Suprapubic skin (tissue), 4 donors: ENCODE data around the gene CAMK2D.

Experiments used
- POLR2A ChIP-seq, 2 donors: fragments of 450-650 bp; IDR thresholded peaks; one replicate each; pipeline ENCODE4 v1.6.1; 2017; ENCODE audit warnings: antibody characterized with exemption in 2 of 2, mild to moderate bottlenecking in 2 of 2, moderate library complexity in 2 of 2
- POLR2AphosphoS5 ChIP-seq, 3 donors: sonication (generic); formaldehyde crosslinking; IDR thresholded peaks; one replicate each; pipeline ENCODE4 v1.6.1; 2017; ENCODE audit warnings: antibody characterized with exemption in 3 of 3
- TF ChIP-seq, protein P1 (sequence below), 2 donors: fragments of 200-600 bp in 1 of 2; fragments of 450-650 bp in 1 of 2; sonication (generic) in 1 of 2; IDR thresholded peaks; one replicate each; pipeline ENCODE4 v1.5.1; 2016 to 2019; ENCODE audit warnings: antibody characterized with exemption in 2 of 2, mild to moderate bottlenecking in 1 of 2, moderate library complexity in 1 of 2

DNA sequence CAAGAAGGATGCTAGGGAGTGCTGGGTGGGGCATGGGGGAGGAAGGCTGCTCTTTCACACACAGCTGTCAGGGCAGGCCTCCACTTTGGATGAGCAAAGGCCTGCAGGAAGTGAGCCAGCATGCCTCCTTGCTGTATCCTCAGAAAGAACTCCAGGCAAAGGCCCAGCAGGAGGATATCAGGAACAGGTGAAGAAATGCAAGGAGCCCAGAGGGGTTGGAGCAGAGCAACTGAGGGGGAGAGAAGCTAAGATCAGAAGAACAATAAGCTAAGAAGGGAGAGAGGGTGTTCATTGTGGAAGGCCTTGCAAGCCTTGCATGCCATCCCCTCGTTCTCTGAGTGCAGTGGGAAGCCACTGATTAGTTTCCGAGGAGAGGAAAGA is 115.1 kb downstream of the CAMK2D start:
- TF ChIP-seq, protein P1, sequence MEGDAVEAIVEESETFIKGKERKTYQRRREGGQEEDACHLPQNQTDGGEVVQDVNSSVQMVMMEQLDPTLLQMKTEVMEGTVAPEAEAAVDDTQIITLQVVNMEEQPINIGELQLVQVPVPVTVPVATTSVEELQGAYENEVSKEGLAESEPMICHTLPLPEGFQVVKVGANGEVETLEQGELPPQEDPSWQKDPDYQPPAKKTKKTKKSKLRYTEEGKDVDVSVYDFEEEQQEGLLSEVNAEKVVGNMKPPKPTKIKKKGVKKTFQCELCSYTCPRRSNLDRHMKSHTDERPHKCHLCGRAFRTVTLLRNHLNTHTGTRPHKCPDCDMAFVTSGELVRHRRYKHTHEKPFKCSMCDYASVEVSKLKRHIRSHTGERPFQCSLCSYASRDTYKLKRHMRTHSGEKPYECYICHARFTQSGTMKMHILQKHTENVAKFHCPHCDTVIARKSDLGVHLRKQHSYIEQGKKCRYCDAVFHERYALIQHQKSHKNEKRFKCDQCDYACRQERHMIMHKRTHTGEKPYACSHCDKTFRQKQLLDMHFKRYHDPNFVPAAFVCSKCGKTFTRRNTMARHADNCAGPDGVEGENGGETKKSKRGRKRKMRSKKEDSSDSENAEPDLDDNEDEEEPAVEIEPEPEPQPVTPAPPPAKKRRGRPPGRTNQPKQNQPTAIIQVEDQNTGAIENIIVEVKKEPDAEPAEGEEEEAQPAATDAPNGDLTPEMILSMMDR (IDR thresholded peaks at IDR 0.05), result no peak
- TF ChIP-seq POLR2AphosphoS5 (IDR thresholded peaks at IDR 0.05) (no peak), POLR2A (IDR thresholded peaks at IDR 0.05) (no peak)
